KBM-7 (cell line): ENCODE measurements around the gene TIMM22.
"Not testable (repeated sequence)": the region's sequence is repeated elsewhere in the genome, so short reads cannot be mapped to it uniquely, and the experiment has no call there.

Experiments
- DNase-seq: peaks from one replicate; pipeline ENCODE4 v3.0.0-alpha.2; 2015
- in situ Hi-C: fragments of 300-500 bp; cut with MboI; formaldehyde crosslinking; loops from 2 replicates; pipeline ENCODE4 v1.14.3; 2020; ENCODE audit warnings: low sequenced_read_pairs, low pct_unique_long_range_greater_than_20kb, mixed read lengths

Gene TIMM22

DNA sequence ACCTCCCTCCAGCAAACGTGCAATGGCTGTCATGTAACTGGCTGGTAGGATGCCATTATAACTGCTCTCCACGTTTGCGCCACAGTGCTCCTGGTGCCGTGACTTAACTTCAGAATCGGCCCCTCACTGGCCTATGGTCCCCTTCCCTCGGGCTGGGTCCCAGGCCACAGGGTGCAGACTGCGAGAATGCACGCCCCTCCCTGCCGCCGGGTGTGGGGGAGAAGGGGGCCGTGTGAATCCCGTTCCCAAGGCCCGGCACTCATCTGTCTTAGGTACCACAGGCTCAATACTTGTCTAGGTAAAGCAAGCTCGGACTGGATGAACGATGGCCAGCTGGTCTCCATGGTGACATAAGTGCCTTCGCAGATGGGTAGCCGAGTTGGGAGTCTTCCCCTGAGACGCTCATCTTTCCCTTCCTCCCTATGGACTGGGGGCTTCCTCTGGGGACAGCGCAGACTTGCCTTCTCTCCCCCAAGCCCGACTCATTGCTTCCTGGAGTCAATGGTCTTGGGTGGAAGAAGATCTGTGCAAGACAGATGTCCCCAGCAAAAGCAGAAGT, 37.8 kb downstream of the TIMM22 start:
- no peak for DNase-seq
- in situ Hi-C loops = no loop called here

DNA sequence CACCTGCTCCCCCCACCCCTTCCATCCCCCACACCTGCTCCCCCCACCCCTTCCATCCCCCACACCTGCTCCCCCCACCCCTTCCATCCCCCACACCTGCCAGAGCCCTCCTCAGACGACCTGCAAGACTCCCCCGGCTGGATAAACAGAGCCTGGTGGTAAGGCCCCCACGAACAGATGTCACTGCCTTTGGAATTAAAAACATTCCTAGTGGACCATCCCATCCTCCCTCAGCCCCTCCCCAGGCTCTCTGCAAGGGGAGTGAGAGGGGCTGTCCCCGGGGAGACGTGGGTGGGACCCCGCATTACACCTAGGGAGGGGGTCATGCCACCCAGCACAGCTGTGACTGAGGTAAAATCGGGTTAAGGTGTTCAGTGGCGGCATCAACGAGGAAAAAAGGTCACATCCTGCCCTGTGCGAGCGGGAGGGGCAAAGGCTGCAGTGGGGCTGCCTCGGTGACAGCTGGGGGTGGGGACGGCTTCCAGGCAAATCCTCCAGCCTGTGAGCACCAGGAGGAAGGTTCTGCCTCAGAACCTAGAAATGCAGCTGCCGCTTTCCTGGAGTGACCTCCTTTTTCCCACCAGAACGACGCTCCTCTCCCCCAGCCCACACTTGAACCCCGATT, 38.7 kb downstream of the TIMM22 start:
- in situ Hi-C loops = no loop called here
- DNase-seq = no peak

DNA sequence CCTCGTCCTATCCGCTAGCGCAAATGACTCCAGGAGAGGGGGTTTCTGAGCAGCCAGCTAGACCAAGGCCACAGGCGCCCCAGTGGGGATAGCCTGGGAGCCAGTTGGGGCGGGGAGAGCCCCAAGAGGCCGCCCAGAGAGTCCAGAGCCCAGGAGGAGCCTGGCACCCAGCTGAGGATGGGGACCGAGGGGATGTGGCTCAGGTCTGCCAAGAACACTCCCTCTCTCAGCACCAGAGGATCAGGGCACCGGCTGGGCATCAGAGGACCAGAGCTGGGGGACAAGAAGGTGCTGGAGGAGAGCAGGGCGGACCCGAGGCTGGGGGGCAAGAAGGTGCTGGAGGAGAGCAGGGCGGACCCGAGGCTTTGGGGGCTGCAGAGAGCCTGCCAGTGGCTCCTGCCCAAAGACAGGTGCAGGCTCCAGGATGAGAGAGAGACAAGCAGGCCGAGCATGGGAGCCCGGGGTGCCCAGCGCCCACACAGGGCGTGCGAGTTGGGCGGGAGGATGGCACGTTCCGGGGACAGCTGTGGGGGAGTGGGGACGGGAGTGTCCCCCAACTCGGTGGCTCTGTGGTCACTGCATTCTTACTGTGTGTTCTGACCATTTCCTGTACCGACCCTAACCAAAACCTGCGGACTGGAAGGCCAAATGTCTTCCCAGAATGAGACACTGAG, 39.4 kb downstream of the TIMM22 start:
- no peak for DNase-seq
- in situ Hi-C loops = no loop called here

DNA sequence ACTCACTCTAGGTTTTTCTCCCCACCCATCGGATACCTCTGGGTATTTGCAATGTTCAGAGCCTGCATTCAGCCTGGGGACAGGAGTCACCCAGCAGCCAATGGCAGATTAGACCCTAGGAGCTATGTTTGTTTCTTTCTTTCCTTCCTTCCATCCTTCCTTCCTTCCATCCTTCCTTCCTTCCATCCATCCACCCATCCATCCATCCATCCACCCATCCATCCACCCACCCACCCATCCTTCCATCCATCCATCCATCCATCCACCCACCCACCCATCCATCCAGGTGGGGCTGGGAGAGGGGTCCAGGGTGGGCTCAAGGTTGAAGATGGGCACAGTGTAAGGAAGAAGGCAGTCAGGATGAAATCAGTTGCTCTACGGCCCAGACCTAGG, 39.9 kb downstream of the TIMM22 start:
- DNase-seq = no peak
- in situ Hi-C loops = no loop called here

DNA sequence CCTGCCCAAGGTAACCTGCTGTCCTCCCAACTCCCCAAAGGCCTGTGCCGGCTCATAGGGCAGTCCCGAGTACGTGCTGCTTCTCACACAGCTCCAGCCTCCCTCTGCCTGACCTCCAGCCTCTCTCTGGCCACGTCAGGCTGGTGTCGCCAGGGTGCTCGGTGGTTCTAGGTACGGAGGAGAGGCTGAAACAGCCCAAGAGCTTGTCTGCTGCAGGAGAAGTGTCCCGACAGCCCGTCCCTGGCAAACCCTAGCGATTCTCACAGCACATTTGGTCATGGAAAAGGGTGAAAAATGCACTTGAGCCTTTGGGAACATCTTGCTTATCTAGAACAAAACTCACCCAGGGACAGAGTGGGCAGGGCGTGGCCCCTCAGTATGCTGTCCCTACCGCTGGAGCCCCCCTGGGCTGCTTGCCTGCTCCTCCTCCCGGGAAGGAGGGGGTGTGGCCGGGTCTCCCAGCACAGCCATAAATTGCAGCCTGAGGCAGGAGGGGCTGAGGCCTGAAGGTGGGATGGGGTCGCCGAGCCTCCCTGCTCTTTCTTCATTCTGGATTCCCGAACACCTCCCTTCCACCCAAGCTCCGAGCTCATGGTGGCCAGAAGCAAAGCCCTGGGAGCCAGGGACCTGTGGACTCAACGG, 40.4 kb downstream of the TIMM22 start:
- DNase-seq = no peak
- in situ Hi-C loops = no loop called here

DNA sequence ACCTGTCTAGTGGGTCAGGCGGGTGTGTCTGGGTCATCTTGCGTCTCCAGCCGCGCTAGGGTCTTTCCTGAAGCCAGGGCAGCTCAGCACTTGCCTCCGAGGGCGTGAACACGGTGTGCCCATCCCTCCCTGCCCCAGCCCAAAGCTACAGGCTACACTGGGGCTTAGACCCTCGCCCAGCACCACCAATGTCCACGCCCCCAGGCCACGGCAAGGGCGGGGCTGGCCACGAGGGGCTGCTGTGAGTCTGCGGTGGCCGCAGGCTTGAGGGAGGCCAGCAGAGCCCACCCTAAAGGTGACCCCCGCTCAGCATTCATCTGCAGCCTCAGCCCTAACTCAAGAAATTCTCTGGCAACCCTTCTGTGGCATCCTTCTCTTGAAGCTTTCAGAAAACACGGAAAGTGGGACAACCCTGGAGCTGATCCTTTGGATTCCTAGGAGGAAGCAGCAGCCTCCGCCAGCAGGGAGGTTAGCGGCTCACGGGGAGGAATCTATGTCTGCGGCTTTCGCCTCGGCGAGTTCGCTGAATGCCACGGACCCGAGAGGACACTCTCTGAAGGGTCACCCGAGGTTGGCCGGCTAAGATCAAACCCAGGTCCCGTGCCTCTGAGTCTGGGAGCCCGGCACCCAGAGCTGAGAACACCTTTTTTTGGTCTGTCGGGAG, 41.7 kb downstream of the TIMM22 start:
- no peak for DNase-seq
- in situ Hi-C loops = no loop called here

DNA sequence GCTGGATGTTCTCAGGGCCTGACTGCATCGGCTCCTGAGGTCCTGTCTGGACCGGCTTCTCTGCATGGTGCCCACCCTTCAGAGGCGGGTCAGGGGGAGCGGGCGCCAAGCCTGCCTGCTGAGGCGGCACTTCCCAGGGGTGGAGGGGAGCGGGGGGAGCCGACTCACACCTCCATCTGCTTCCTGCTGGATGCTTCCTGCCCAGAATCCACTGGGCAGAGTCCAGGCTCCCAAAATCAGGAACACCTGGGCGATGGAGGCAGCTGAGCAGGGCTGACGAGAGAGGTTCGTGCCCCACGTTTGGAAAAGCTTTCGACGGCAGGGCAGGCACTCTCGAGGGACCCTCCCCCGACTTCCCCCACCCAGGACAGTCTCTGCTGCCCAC, 42.2 kb downstream of the TIMM22 start:
- in situ Hi-C loops = no loop called here
- no peak for DNase-seq

DNA sequence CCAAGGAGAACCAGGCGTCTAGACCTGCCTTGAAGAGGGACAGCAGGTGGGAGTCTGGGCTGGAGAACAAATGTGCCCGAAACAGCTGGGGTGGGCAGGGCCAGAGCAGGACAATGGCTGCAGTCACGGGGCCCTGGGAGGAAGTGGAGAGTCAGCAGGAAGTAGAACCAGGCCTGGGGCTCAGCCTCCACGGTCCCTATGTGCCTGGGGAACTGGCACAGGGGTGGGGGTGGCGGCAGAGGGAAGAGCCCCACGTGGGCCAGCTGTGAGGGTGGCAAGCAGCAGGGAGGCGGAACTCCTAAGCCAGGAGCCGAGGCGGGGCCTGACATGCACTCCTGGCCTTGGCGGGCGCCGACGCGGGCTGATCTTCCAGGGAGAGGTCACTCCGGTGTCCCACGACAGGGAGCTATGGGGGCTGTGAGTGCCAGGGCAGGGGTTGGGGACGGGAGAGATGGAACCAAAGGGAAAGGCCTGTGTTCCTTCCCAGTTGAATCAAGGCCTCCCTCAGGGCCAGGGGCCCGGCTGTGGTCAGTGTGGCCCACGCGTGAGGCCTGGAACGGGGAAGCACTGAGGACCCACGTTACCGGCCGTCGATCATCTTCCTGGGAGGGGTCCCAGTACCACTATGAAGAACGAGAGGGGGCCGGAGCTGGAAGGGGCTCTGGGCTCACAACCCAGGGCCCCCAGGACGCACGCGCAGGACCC, 42.7 kb downstream of the TIMM22 start:
- in situ Hi-C loops = no loop called here
- peak; percentile 68 for DNase-seq

DNA sequence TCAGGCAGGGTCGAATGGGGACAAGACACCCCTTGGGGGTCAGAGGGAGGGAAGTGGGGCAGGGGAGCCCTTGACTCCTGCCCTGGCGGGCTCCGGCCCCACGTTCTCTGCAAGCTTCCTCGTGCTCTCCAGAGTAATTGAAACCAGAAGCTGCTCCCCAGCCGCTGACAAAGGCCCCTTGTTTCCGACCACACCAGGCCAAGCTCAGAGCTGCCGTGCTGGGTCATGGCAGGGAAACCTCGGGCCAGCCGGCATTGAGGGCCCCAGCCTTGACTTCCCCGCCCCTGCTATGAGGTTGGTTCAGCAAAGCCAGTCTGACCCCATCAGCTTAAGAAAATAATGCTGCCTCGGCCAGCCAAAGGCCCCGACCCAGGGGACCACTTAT, 43.3 kb downstream of the TIMM22 start:
- no peak for DNase-seq
- in situ Hi-C loops = no loop called here

DNA sequence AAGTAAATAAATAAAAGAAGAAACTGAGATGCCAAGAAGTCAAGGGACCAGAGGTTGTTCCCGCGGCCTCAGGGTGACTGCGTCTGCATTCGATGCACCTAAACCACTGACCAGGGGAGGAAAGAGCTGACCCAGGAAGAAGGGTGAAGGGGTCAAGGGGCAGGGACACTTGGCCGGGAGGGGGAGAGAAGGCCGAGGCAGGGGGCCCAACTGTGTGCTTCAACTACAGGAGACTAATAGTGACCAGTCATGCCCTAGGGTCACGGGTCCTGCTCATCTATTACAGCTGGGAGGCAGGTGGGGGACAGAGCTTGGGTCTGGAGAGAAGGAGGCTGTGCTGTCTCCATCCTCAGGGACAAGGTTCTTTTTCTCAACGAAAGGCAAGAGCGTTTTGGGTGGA, 44.8 kb downstream of the TIMM22 start:
- in situ Hi-C loops = no loop called here
- DNase-seq = no peak

DNA sequence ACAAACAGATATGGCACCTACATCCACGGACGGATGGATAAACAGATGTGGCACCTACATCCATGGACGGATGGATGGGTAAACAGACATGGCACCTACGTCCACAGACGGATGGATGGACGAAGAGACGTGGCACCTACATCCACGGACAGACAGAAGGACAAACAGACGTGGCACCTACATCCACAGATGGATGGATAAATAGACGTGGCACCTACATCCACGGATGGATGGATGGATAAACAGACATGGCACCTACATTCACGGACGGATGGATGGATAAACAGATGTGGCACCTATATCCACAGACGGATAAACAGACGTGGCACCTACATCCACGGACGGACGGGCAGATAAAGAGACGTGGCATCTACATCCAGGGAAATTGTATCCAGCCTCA, 45.6 kb downstream of the TIMM22 start:
- DNase-seq = no peak
- in situ Hi-C loops = no loop called here

DNA sequence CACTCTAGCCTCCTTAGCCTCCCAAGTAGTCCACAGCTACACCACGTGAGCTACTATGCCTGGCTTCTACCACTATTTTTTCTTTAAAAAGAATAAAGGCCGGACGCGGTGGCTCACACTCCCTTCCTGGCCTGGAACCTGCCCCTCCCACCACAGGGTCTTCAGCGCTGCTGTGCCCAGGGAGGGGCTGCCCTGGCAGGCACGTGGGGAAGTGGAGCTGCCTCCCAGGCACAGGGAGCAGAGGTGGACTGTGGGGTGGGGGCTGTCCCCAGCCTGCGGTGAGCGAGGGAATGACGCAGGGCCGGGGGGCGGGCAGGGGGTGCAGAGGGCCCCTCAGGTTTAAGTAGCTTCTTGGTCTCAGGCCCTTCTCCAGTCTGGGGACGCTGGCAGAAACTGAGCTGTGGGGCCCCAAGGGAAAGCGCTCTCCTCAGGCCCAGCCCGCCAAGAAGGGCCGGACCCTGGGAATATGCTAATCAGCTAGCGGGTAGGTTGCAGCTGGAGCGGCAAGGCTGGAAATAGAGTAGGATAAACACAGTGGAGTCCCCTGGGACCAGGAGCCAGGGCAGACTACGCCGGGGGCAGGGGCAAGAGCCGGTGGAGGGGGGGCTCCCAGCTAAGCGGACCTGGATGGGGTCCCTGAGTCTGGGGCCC, 46.8 kb downstream of the TIMM22 start:
- DNase-seq = no peak
- in situ Hi-C loops = no loop called here

DNA sequence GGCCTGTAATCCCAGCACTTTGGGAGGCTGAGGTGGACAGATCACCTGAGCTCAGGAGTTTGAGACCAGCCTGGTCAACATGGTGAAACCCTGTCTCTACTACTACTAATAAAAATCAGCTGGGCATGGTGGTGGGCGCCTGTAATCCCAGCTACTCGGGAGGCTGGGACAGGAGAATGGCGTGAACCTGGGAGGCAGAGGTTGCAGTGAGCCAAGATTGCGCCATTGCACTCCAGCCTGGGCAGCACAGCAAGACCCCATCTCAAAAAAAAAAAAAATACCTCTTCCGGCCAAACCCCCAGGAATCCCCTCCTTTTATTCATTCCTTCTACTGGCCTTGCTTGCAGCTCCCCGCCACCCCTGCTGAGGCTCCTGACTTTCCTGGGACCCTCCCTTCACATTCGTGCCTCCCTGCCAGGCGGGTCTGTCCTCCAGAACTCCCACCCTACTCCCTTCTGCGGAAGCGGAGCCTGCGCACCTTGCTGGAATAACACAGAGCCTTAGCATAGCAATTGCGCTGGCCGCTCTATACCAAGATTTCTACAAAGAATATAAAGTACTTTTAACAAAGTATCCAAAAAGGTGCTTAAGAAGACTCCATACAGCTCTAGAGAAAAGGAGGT, 47.6 kb downstream of the TIMM22 start:
- DNase-seq, in situ Hi-C loops: not testable (repeated sequence)

DNA sequence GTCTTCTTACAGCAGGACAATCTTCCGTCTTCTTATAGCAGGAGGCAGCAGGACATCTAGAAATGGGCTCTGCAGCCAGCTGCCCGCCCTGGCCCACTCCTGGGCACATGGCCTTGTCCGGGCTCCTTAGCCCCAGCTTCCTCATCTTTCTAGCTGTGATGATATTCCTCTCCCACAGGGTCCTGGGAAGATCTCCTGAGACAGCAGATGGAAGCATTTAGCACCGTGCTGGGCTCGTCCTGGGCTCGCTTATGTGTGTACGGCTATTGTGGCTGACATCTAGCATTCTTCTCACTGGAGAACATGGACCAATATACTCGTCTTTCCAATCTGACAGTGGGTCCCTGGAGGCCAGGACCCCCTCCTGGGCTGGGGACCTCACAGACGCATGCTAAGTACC, 48.5 kb downstream of the TIMM22 start:
- in situ Hi-C loops = no loop called here
- DNase-seq = no peak

DNA sequence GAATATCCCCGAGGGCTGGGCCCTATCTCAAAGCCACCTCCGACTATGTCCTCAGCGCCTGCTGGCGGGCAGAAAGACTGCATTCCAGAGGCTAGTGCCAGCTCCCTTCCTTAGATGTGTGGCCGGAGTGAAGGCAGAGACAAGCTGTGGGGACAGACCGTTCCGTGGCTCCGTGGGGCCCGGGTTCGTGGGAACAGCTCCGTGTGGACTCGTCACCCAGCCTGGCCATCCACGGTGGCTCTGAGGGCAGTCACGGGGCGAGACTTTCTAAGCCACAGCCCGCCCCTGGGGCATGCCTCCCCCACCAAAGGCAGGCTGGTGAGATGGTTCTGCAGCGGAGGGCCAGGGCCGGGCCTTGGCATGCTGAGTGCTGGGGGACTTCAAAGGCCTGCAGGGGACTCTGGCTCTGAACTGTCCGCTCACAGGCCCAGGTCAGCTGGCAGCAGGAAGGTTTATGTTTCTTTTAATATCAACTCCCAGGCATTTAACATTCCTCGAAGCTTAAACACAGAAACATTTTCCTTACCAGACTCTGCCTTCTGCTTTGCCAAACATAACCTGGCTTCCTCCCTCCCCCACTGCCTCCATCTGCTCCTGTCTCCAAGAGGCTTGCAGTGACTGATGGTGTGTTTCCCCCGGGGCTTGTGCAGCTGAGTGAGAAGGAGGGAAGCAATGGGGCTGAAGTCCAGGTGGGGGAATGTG, 50.4 kb downstream of the TIMM22 start:
- no peak for DNase-seq
- in situ Hi-C loops = no loop called here

DNA sequence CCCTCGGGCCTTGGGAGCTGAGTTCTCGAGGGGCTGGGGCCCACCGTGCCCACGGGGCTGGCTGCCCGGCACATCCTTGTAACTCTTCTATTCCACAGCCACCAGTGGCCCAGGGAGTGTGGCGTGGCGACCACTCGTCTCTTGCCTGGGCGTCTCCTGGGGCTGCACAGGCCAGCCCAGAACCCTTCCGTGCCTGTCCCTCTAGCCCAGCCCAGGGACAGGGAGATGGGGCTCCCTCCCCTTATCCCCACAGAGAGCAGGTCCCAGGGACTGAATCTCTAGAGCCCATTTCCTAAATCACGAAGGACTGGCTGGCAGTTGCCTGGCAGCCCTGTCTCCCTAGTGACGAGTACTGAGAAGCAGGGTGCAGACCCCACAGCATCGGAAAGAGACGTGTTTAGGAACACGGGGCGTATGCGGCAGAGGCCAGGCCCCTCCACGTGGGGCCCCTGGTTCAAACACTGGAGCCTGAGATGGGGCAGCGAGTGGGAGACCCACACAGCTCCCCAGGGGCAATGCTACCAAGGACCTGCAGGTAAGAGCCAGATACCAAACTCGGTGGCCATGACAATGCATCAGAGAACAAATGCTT, 51.0 kb downstream of the TIMM22 start:
- DNase-seq = no peak
- in situ Hi-C loops = no loop called here

DNA sequence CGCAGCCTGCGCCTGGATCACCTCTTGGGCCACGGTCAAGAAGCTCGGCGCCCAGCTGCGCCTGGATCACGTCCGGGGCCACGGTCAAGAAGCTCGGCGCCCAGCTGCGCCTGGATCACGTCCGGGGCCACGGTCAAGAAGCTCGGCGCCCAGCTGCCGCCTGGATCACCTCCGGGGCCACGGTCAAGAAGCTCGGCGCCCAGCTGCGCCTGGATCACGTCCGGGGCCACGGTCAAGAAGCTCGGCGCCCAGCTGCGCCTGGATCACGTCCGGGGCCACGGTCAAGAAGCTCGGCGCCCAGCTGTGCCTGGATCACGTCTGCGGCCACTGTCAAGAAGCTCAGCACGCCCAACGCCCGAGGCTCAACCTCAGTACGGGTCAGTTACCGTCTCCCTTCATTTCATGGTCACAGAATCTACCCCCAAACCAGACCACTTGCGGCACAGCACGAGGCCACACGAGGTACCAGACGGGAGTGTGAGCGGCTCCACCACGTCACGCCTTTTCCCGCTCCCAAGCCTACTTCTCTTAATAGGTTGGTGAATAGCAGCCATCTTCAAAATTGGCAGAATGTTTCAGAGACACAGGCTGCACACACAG, 51.7 kb downstream of the TIMM22 start:
- in situ Hi-C loops, DNase-seq: not testable (repeated sequence)
